GM19023 (cell line): ENCODE data around the gene NRCAM.
"Not testable (repeated sequence)": the region's sequence is repeated elsewhere in the genome, so short reads cannot be mapped to it uniquely, and the experiment has no call there.

Experiments used
- ATAC-seq: cut with Tn5 transposase; IDR thresholded peaks from one replicate; pipeline ENCODE4 v1.9.1; 2021; ENCODE audit warnings: mild to moderate bottlenecking, moderate library complexity; ENCODE audit not compliant: unreplicated experiment

The NRCAM gene

GRCh38 chr7:108285003-108285368 lies 171.2 kb downstream of the NRCAM start:
- no peak for ATAC-seq

DNA sequence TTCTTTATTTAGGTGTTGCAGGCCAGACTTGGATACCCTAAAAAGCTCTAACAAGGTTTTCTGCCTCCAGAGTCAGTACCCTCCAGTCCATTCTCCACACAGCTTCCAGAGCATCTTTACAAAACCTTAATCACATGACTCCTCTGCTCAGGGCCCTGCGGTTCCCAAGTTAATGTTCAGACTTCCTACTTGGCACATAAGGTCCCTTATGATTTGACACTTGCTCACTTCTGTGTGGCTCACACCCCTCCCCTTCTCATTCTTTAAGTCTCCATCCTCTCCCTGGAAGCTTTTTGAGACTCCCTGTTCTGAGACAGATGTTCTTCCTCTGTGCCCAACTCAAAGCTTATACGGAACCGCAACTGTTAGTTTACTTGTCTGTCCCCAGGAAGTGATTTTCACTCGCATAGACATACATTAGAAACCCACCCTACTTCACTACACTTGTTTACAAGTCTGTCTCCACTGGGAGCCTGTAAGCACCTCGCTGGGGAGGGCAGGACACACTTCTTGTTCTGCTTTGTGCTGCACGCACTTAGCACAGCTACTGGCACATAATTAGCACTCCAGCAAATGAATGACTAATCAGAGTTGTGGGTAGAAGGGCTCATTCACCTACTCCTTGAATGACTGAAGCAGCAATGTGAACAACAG lies 171.8 kb downstream of the NRCAM start:
- ATAC-seq = peak; percentile 63

DNA sequence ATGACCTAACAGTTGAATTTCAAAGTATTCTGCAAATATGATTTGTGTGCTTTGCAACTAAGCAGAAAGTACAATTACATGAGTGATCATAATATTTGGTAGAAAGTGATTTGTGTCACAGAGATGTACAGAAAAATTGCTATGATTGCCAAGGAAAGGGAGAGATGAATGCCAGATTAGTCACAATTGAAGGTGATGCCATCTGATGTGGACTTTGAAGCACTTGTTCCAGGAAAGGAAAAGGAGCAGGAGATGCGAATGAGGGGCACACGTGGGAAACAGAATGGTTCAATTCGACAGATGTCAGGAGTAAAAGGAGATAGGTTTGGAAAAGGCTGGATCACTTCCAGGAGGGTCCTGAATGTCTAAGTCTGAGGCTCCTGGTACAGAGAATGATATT lies 173.0 kb downstream of the NRCAM start:
- no peak for ATAC-seq

DNA sequence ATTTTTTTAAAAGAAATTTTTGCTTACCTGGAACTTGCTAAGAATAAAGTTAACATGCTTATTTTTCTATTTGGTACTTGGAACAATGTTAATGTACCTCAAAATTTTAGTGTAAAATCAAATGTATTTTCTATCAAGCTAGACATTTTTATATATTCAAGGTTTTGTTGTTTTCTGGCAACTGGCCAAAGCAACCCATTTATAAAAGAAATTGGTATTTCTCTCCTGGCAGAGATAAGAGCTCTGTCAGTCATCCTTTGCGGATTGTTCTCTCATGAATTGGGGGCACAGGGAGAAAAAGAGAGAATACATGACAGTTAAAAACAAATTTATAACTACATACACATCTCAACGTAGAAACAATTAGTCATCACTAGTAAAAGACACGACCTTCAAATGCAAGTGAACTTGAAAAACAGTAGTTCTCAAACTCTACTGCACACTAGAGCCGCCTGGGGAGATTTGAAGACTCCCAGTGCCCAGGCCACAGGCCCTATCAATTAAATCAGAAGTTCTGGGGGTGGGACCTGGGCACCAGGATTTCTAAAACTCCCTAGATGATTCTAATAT lies 173.7 kb downstream of the NRCAM start:
- no peak for ATAC-seq

GRCh38 chr7:108280136-108280535 lies 176.1 kb downstream of the NRCAM start:
- no peak for ATAC-seq

DNA sequence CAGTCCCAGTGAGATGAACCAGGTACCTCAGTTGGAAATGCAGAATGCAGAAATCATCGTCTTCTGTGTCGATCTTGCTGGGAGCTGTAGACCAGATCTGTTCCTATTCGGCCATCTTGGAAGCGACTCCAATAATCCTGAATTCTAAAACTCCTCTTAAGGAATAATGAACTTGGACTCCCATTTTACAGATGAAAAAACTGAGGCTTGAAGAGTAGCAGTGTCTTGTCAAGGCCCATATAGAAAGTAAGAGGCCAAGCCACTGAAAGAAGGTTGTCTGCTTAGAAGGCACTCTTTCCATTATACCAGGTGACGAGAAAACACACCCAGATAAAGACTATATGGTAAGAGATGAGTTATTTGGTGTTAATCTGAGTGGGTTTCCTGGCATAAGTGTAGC lies 177.5 kb downstream of the NRCAM start:
- no peak for ATAC-seq

DNA sequence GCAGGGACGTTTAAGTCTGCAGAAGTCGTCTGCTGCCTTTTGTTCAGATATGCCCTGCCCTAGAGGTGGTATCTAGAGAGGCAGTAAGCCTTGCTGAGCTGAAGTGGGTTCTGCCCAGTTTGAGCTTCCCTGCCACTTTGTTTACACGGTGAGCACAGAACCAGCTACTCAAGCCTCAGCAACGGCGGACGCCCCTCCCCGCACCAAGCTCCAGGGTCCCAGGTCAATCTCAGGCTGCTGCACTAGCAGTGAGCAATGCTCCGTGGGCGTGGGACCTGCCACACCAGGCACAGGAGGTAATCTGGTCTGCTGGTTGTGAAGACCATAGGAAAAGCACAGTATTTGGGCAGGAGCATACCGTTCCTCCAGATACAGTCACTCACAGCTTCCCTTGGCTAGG lies 178.0 kb downstream of the NRCAM start:
- ATAC-seq = no peak

DNA sequence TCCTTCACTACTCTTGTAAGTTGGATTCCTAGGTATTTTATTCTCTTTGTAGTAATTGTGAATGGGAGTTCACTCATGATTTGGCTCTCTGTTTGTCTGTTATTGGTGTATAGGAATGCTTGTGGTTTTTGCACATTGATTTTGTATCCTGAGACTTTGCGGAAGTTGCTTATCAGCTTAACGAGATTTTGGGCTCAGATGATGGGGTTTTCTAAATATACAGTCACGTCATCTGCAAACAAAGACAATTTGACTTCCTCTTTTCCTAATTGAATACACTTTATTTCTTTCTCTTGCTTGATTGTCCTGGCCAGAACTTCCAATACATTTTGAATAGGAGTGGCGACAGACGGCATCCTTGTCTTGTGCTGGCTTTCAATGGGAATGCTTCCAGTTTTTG lies 181.8 kb downstream of the NRCAM start:
- not testable (repeated sequence) for ATAC-seq

DNA sequence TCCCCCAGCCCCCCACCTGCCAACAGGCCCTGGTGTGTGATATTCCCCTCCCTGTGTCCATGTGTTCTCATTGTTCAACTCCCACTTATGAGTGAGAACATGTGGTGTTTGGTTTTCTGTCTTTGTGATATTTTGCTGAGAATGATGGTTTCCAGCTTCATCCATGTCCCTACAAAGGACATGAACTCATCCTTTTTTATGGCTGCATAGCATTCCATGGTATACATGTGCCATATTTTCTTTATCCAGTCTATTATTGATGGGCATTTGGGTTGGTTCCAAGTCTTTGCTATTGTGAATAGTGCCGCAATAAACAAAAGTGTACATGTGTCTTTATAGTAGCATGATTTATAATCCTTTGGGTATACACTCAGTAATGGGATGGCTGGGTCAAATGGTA lies 183.3 kb downstream of the NRCAM start:
- not testable (repeated sequence) for ATAC-seq

- ATAC-seq = no peak
Measured at GRCh38 chr7:108270385-108271015, 185.7 kb downstream of the NRCAM start.

DNA sequence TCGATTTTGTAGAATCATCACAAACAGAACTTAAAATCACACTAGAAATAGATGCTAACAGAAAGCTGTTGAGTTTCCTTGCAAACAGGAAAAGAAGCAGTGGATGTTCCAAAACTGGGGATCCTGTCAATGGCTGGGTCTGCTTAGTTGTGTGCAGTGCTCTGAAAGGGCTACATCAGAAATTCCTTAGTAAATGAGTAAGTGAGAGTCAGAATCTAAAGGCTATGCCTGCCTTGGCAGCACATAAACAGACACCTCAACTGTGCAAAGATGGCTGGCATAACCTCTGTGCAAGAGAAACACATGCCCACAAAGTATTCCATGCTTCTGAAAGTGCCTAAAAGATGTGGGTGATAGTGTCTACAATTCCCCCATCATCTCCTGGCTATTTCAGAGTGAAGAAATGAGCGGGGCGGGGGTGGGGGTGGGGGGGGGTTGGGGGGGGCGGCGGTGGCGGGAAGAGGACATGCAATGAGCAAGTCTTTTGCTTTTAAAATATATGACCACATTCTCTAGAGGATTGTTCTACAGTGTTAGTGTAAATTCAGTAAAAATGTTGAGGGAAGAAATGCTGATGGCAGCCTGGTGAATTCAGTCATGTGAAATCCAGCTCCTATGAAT lies 187.9 kb downstream of the NRCAM start:
- no peak for ATAC-seq

- no peak for ATAC-seq
Measured at GRCh38 chr7:108267615-108268014, 188.6 kb downstream of the NRCAM start.

DNA sequence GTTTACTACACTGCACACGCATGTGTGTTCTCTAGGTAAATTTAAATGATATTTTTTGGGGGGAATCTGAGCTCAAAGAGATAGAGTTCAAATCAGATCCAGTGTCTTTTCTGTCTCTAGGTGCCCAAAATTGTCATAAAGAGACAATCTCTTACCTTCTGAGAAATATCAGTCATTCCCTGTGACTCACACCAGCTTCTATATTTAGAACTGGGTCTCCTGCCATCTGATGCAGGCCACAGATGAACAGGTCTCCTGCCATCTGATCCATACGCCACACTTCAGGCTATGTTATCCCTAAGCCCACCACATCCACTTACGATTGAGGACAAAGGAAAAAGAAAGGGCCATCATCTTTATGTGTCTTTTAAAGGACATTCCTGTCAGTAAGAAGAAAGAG lies 189.7 kb downstream of the NRCAM start:
- ATAC-seq = no peak

DNA sequence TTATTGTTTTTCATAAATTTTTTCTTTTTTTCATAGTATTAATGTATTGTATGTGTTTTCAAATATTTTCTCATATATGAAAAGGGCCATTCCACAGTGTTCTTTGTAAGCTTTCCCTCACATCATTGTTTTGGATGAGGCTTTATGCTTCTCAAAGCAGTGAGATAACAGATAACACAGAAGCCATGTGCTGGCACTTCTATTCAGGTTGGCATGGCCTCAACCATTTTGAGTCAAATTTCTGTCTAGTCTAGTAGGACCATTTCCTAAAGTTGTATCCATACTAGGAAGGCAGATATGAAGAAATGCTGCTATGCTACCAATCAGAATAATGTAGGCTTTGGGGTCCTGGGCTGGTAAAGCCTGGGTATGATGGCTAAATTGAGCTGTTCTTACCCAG lies 190.2 kb downstream of the NRCAM start:
- ATAC-seq = no peak

GRCh38 chr7:108265007-108265406 lies 191.2 kb downstream of the NRCAM start:
- ATAC-seq = no peak

DNA sequence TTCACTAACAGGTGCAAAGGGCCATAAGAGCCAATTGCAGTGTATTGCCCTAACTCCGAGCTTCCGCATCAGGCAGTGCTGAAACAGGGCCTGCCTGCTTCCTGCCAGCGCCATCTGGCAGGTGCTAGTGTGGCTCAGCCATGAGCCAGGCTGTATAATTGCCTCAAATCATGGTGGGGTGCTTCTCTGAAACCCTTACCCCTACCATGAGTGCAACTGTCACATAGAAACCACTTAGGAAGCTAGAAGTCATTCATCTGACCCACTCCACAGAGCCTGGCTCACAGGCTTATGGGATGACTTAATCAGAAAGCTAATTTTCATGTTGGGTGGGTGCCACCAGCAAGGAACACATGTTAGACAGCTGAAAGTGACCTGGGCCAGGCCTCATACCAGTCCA lies 192.8 kb downstream of the NRCAM start:
- no peak for ATAC-seq

DNA sequence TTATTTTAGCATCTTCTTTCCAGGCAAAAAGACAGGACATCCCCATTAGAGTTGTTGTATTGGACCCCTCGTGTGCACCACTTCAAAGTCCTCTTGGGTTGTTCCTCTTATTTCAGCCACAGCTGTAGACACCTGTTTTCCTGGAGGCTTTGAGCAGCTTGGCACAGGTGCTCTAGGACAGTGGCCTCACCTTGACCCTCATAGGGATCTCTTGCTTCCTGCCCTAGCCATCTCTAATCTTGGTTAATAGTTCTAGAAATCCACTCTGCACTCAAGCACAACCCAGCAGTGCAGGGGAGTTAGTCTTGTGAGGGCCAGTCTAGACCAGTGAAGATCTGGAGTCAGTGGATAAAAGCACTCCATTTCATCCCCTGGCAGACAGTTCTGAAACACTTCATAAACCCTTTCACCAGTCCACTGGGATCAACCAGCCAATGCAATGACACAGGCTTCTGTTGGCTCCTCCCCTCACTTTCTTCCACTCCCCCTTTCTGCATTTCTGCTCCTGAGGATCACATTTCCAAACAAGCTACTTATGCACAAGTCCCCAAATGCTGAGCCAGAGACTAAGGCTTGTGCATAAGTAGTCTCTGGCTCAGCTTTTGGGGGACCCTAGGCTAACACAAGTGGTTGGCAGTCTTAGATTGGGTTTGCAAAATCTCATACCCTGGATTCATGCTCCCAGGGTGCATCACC lies 194.5 kb downstream of the NRCAM start:
- no peak for ATAC-seq

DNA sequence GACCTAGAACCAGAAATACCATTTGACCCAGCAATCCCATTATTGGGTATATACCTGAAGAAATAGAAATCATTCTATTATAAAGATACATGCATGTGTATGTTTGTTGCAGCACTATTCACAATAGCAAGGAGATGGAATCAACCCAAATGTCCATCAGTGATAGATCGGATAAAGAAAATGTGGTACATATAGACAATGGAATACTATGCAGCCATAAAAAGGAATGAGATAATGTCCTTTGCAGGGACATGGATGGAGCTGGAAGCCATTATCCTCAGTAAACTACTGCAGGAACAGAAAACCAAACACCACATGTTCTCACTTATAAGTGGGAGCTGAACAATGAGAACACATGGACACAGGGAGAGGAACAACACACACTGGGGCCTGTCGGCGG lies 196.8 kb downstream of the NRCAM start:
- ATAC-seq = not testable (repeated sequence)

DNA sequence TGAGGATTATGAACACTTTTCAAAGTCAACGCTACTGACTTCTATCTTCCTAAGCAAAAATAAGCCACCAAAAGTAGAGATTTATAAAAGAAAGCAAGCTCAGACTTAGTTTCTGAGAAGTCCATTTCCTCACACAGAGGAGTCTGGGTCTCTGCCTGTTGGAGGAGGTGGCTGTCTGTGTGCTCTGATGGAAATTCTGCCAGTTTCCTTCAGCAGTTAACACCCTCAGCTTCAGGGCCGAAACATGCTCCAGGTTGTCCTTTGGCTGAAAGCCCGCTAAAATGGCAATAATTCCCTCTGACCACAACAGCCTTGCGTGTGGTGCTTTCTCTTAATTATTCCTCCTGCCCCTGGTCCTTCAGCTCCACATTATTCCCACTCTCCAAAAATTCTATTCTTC lies 198.3 kb downstream of the NRCAM start:
- ATAC-seq = no peak

DNA sequence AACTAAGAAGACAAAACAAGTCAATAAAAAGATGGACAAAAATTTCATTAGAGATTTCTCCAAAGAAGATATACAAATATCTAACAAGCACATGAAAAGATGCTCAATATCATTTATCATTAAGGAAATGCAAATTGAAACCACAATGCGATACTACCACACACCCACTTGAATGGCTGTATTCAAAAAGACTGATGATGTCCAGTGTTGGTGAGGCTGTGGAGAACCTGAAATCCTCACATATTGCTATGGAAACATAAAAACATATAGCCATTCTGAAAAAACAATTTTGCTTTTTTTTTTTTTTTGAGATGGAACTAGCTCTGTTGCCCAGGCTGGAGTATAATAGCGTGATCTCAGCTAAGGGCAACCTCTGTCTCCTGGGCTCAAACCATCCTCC lies 202.0 kb downstream of the NRCAM start:
- no peak for ATAC-seq

- ATAC-seq = no peak
Measured at GRCh38 chr7:108253275-108254044, 202.8 kb downstream of the NRCAM start.
